ENCODE data around the gene C22orf31. TPM values are rescaled to one million over a fixed set of nuclear protein-coding genes. Genes with fewer than 3 reads are reported as not detected.
A peak's percentile ranks its signal among the peaks of the same experiment; 100 is the strongest.

The C22orf31 gene
- total and polyA plus RNA-seq, 2 experiments from 2014 or later = 0.36 TPM; not detected in 1

GRCh38 chr22:29012101-29012433 is 49.6 kb downstream of the C22orf31 start:
- H3K4me2 ChIP-seq = 0 out of 2 replicates have a peak overlapping the region, but pooled peaks have one; percentile 8
- H3K79me2 ChIP-seq (replicated peaks; ENCODE audit: insufficient read depth) = peaks cover 65% of the 10 kb centered on the region
- no peaks in the 10 kb centered on the region; the same call in 1 of the 2 replicates for H4K20me1 ChIP-seq (replicated peaks; ENCODE audit: insufficient read depth)
- no peak overlapping the region for H3K27ac Mint-ChIP-seq
- no peaks in the 10 kb centered on the region for H3K27me3 ChIP-seq (ENCODE audit: insufficient read depth)
- H3F3A ChIP-seq (replicated peaks; ENCODE audit: low read depth) = 0 out of 2 replicates have a peak, but pooled peaks cover under 1% of the 10 kb centered on the region
- H3K36me3 ChIP-seq (ENCODE audit: insufficient read depth) = no peaks in the 10 kb centered on the region
- DNase-seq (ENCODE audit: low spot score) = no peak
- no peak overlapping the region for H3K4me3 ChIP-seq
- H3K27ac ChIP-seq (ENCODE audit: low read depth) = no peak overlapping the region
- peaks cover 9% of the 10 kb centered on the region for H3K27me3 Mint-ChIP-seq (ENCODE audit: insufficient read depth, low read depth, poor library complexity)
- H2AFZ ChIP-seq = no peak overlapping the region
- ATAC-seq = no peak
- H3K4me3 Mint-ChIP-seq = no peak overlapping the region
- peaks cover 3% of the 10 kb centered on the region; the same call in 2 of the 3 replicates for H3K36me3 Mint-ChIP-seq (ENCODE audit: low read depth)
- peaks cover 55% of the 10 kb centered on the region for H3K4me1 Mint-ChIP-seq
- H3K9me3 Mint-ChIP-seq = no peaks in the 10 kb centered on the region
- no peaks in the 10 kb centered on the region for H3K9me2 ChIP-seq (ENCODE audit: insufficient read depth)
- TF ChIP-seq NANOG (IDR thresholded peaks at IDR 0.05; ENCODE audit: borderline replicate concordance) (no peak), ZNF331 (CRISPR knock-in tag; IDR thresholded peaks at IDR 0.05; ENCODE audit: low read depth) (no peak), JUNB (IDR thresholded peaks at IDR 0.05; ENCODE audit: unreplicated experiment) (no peak), ZNF114 (CRISPR knock-in tag; IDR thresholded peaks at IDR 0.05) (no peak), EZH2 (IDR thresholded peaks at IDR 0.05; ENCODE audit: low read depth, unreplicated experiment) (no peak), CTCF (conservative IDR thresholded peaks at IDR 0.05; ENCODE audit: low read depth in 2 of 2) (no peak), CREB1 (CRISPR knock-in tag; IDR thresholded peaks at IDR 0.05; ENCODE audit: low read depth) (no peak), STAT1 (IDR thresholded peaks at IDR 0.05; ENCODE audit: unreplicated experiment) (no peak), POLR2AphosphoS5 (IDR thresholded peaks at IDR 0.05; ENCODE audit: low read depth) (no peak), EZH2phosphoT487 (IDR thresholded peaks at IDR 0.05; ENCODE audit: unreplicated experiment) (no peak), ZNF462 (CRISPR knock-in tag; IDR thresholded peaks at IDR 0.05) (no peak)
- TF ChIP-seq, protein P1, sequence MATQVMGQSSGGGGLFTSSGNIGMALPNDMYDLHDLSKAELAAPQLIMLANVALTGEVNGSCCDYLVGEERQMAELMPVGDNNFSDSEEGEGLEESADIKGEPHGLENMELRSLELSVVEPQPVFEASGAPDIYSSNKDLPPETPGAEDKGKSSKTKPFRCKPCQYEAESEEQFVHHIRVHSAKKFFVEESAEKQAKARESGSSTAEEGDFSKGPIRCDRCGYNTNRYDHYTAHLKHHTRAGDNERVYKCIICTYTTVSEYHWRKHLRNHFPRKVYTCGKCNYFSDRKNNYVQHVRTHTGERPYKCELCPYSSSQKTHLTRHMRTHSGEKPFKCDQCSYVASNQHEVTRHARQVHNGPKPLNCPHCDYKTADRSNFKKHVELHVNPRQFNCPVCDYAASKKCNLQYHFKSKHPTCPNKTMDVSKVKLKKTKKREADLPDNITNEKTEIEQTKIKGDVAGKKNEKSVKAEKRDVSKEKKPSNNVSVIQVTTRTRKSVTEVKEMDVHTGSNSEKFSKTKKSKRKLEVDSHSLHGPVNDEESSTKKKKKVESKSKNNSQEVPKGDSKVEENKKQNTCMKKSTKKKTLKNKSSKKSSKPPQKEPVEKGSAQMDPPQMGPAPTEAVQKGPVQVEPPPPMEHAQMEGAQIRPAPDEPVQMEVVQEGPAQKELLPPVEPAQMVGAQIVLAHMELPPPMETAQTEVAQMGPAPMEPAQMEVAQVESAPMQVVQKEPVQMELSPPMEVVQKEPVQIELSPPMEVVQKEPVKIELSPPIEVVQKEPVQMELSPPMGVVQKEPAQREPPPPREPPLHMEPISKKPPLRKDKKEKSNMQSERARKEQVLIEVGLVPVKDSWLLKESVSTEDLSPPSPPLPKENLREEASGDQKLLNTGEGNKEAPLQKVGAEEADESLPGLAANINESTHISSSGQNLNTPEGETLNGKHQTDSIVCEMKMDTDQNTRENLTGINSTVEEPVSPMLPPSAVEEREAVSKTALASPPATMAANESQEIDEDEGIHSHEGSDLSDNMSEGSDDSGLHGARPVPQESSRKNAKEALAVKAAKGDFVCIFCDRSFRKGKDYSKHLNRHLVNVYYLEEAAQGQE (IDR thresholded peaks at IDR 0.05; ENCODE audit: unreplicated experiment) = no peak
- TF ChIP-seq, protein P2, sequence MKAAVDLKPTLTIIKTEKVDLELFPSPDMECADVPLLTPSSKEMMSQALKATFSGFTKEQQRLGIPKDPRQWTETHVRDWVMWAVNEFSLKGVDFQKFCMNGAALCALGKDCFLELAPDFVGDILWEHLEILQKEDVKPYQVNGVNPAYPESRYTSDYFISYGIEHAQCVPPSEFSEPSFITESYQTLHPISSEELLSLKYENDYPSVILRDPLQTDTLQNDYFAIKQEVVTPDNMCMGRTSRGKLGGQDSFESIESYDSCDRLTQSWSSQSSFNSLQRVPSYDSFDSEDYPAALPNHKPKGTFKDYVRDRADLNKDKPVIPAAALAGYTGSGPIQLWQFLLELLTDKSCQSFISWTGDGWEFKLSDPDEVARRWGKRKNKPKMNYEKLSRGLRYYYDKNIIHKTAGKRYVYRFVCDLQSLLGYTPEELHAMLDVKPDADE (IDR thresholded peaks at IDR 0.05) = no peak
- peaks cover 40% of the 10 kb centered on the region for H3K4me1 ChIP-seq (ENCODE audit: insufficient read depth)
